ENCODE results near the gene FRK.

FRK gene

DNA sequence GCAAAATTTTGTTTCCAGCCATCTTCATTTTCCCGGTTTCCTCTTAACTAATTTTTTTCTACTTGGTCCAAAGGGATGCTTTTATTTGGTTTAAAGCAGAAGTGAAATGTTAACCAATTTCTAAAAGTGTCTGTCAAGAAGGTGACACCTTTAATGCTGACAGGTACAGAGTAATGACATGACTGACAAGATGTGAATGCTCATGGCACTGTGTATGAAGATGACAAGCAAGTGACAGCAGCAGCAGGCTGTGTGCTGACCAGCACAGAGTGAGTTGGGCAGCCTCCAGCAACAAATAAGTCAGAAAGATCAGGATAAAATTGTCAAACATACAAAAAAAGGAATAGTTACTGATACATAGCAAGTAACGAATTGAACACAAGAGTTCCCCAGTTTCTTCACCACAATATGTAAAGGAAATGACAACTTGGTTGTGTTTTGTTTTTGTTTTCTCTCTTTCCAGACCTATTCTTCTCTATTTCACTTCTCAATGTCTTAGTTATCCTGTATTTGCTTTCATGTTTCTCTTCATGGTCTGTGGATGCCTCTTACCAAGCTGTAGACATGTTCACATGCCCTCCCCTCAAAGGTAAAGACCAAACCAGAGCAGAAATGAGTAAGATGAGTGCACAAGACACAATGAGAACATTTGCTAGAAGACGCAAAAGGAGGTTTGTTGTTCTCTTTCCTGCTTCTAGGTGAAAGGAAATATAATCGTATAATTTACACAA, 174.9 kb downstream of the FRK start:
- no peak overlapping the region for H3K4me3 ChIP-seq (ENCODE audit: low read depth, low read length)
- in situ Hi-C loops (cut with HindIII; ENCODE audit: low pct_ligation_motif_present, low sequenced_read_pairs) = no loop called here
- TF ChIP-seq, protein P1, sequence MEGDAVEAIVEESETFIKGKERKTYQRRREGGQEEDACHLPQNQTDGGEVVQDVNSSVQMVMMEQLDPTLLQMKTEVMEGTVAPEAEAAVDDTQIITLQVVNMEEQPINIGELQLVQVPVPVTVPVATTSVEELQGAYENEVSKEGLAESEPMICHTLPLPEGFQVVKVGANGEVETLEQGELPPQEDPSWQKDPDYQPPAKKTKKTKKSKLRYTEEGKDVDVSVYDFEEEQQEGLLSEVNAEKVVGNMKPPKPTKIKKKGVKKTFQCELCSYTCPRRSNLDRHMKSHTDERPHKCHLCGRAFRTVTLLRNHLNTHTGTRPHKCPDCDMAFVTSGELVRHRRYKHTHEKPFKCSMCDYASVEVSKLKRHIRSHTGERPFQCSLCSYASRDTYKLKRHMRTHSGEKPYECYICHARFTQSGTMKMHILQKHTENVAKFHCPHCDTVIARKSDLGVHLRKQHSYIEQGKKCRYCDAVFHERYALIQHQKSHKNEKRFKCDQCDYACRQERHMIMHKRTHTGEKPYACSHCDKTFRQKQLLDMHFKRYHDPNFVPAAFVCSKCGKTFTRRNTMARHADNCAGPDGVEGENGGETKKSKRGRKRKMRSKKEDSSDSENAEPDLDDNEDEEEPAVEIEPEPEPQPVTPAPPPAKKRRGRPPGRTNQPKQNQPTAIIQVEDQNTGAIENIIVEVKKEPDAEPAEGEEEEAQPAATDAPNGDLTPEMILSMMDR (IDR thresholded peaks at IDR 0.05; ENCODE audit: low read depth, low read length, missing control alignments) = no peak
- no peaks in the 10 kb centered on the region for H3K27me3 ChIP-seq (replicated peaks)
- no peak for DNase-seq
- no peak overlapping the region for H3K27ac ChIP-seq
- no peaks in the 10 kb centered on the region for H3K36me3 ChIP-seq (replicated peaks)

- Histone ChIP-seq H3K27ac (no peak overlapping the region), H3K4me3 (ENCODE audit: low read depth, low read length) (no peak overlapping the region), H3K27me3 (replicated peaks) (no peaks in the 10 kb centered on the region), H3K36me3 (replicated peaks) (no peaks in the 10 kb centered on the region)
- DNase-seq = no peak
- TF ChIP-seq, protein P1 (IDR thresholded peaks at IDR 0.05; ENCODE audit: low read depth, low read length, missing control alignments) = no peak
- in situ Hi-C loops (cut with HindIII; ENCODE audit: low pct_ligation_motif_present, low sequenced_read_pairs) = no loop called here
Measured at GRCh38 chr6:115882771-115883170, 177.9 kb downstream of the FRK start.

DNA sequence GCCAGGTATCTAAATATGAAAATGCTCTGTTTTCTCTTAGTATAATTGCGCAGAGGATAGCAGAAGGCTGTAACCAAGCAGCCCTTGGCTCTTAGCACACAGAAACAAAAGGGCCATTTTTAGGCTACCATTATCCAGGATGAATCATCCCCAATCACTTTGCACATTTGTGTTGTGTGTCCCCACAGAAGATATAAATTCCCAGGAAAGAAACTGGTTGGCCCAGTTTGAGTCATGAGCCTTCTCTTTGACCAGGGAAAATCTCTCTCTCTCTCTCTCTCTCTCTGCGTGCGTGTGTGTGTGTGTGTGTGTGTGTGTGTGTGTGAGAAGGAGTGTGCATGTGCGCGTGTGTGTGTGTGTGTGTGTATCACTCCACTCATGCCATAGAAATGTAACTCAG, 178.5 kb downstream of the FRK start:
- TF ChIP-seq, protein P1 (IDR thresholded peaks at IDR 0.05; ENCODE audit: low read depth, low read length, missing control alignments) = no peak

More for the DNA sequence above, 178.5 kb downstream of the FRK start:
- Histone ChIP-seq H3K36me3 (replicated peaks) (no peaks in the 10 kb centered on the region), H3K27me3 (replicated peaks) (no peaks in the 10 kb centered on the region), H3K27ac (no peak overlapping the region), H3K4me3 (ENCODE audit: low read depth, low read length) (no peak overlapping the region)
- DNase-seq = no peak
- in situ Hi-C loops (cut with HindIII; ENCODE audit: low pct_ligation_motif_present, low sequenced_read_pairs) = no loop called here

All from brain microvascular endothelial cell (primary cell).